ENCODE measurements around the gene CPNE4. TPM values are rescaled to one million over a fixed set of nuclear protein-coding genes. Genes with fewer than 3 reads are reported as not detected.
"Not testable (repeated sequence)": the region's sequence is repeated elsewhere in the genome, so short reads cannot be mapped to it uniquely, and the experiment has no call there.

CPNE4 gene
- total and polyA plus RNA-seq, 4 donors, result 0.02 to 1.6 (median 0.29) TPM

DNA sequence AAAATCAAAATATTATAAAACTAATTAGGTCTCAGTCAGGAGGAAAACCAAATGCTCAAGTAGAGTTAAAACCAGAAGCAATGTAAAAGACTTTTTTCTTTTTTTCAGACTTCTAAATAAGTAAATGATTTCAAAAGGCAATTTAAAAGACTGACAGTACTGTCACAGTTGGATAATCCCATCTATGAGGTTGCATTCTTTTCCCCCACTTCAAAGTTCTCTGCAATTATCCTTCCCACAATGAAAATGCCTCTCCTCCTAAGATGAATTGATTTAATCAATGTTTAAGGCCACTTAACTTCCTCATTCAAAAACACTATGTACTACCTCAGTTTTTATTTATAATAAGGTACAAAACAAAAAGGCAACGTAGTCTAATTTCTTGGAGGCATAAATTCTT is 540.1 kb downstream of the CPNE4 start:
- no peak for ATAC-seq (ENCODE audit: insufficient read depth, low FRiP score)
- peaks cover 16 to 39% (median 24%) of the 10 kb centered on the region in 4 donors for H3K36me3 ChIP-seq (ENCODE audit: control insufficient read depth in 4 of 4, insufficient read depth in 4 of 4, low read length in 4 of 4)
- peaks cover 0 to 2% (median 0%) of the 10 kb centered on the region in 5 donors for H3K4me1 ChIP-seq (ENCODE audit: control insufficient read depth in 5 of 5, insufficient read depth in 5 of 5, low read length in 5 of 5)
- no peaks in the 10 kb centered on the region for H3K27me3 ChIP-seq (ENCODE audit: control insufficient read depth in 3 of 3, insufficient read depth in 3 of 3, low read length in 2 of 3)
- H3K9ac ChIP-seq (ENCODE audit: insufficient read depth in 1 of 2, low read length in 2 of 2), result no peak overlapping the region
- TF ChIP-seq CTCF (IDR thresholded peaks at IDR 0.05; ENCODE audit: control extremely low read depth, extremely low read depth), result no peak
- 98 to 100% methylated on average over 1 of the region's 1 CpG for WGBS, 2 donors
- H3K9me3 ChIP-seq (ENCODE audit: control insufficient read depth in 4 of 4, insufficient read depth in 3 of 4, low read length in 3 of 4), result no peaks in the 10 kb centered on the region
- no peak for DNase-seq
- H3K4me3 ChIP-seq, result no peak overlapping the region
- H3K27ac ChIP-seq (ENCODE audit: low read depth in 1 of 2, low read length in 1 of 2), result no peak overlapping the region

- Histone ChIP-seq H3K4me3 (no peak overlapping the region), H3K9ac (ENCODE audit: insufficient read depth in 1 of 2, low read length in 2 of 2) (no peak overlapping the region), H3K27me3 (ENCODE audit: control insufficient read depth in 3 of 3, insufficient read depth in 3 of 3, low read length in 2 of 3) (no peaks in the 10 kb centered on the region), H3K9me3 (ENCODE audit: control insufficient read depth in 4 of 4, insufficient read depth in 3 of 4, low read length in 3 of 4) (peaks cover 0 to 2% (median 0%) of the 10 kb centered on the region in 4 donors), H3K4me1 (ENCODE audit: control insufficient read depth in 5 of 5, insufficient read depth in 5 of 5, low read length in 5 of 5) (peaks cover 0 to 1% (median 0%) of the 10 kb centered on the region in 5 donors), H3K27ac (ENCODE audit: low read depth in 1 of 2, low read length in 1 of 2) (no peak overlapping the region), H3K36me3 (ENCODE audit: control insufficient read depth in 4 of 4, insufficient read depth in 4 of 4, low read length in 4 of 4) (peaks cover 10 to 24% (median 13%) of the 10 kb centered on the region in 4 donors)
- no peak for TF ChIP-seq CTCF (IDR thresholded peaks at IDR 0.05; ENCODE audit: control extremely low read depth, extremely low read depth)
- ATAC-seq (ENCODE audit: insufficient read depth, low FRiP score), result no peak
- WGBS, 2 donors, result 96 to 98% methylated on average over 2 of the region's 2 CpGs
- DNase-seq, result no peak
These were observed 543.0 kb downstream of the CPNE4 start for GRCh38 chr3:131491775-131492174.

GRCh38 chr3:131491084-131491483 is 543.7 kb downstream of the CPNE4 start:
- WGBS, 2 donors, result 92 to 97% methylated on average over 2 of the region's 2 CpGs
- ATAC-seq (ENCODE audit: insufficient read depth, low FRiP score) (no peak), DNase-seq (no peak)
- H3K4me1 ChIP-seq (ENCODE audit: control insufficient read depth in 5 of 5, insufficient read depth in 5 of 5, low read length in 5 of 5), result no peaks in the 10 kb centered on the region
- TF ChIP-seq CTCF (IDR thresholded peaks at IDR 0.05; ENCODE audit: control extremely low read depth, extremely low read depth), result no peak
- H3K36me3 ChIP-seq (ENCODE audit: control insufficient read depth in 4 of 4, insufficient read depth in 4 of 4, low read length in 4 of 4), result peaks cover 8 to 22% (median 12%) of the 10 kb centered on the region in 4 donors
- no peak overlapping the region for H3K9ac ChIP-seq (ENCODE audit: insufficient read depth in 1 of 2, low read length in 2 of 2)
- no peak overlapping the region for H3K4me3 ChIP-seq
- no peaks in the 10 kb centered on the region for H3K27me3 ChIP-seq (ENCODE audit: control insufficient read depth in 3 of 3, insufficient read depth in 3 of 3, low read length in 2 of 3)
- peaks cover 0 to 2% (median 0%) of the 10 kb centered on the region in 4 donors for H3K9me3 ChIP-seq (ENCODE audit: control insufficient read depth in 4 of 4, insufficient read depth in 3 of 4, low read length in 3 of 4)
- no peak overlapping the region for H3K27ac ChIP-seq (ENCODE audit: low read depth in 1 of 2, low read length in 1 of 2)

GRCh38 chr3:131486545-131486944 is 548.3 kb downstream of the CPNE4 start:
- 52 to 77% methylated on average over 3 of the region's 3 CpGs for WGBS, 2 donors
- not testable (repeated sequence) for H3K4me3 ChIP-seq; H3K9me3 ChIP-seq (ENCODE audit: control insufficient read depth in 4 of 4, insufficient read depth in 3 of 4, low read length in 3 of 4); H3K4me1 ChIP-seq (ENCODE audit: control insufficient read depth in 5 of 5, insufficient read depth in 5 of 5, low read length in 5 of 5); H3K27ac ChIP-seq (ENCODE audit: low read depth in 1 of 2, low read length in 1 of 2); ATAC-seq (ENCODE audit: insufficient read depth, low FRiP score); H3K27me3 ChIP-seq (ENCODE audit: control insufficient read depth in 3 of 3, insufficient read depth in 3 of 3, low read length in 2 of 3); H3K9ac ChIP-seq (ENCODE audit: insufficient read depth in 1 of 2, low read length in 2 of 2); DNase-seq
- H3K36me3 ChIP-seq (ENCODE audit: control insufficient read depth in 4 of 4, insufficient read depth in 4 of 4, low read length in 4 of 4), result peaks cover 4 to 22% (median 11%) of the 10 kb centered on the region in 4 donors

Measured in lung (tissue), 12 donors.